WTC11 (cell line): ENCODE measurements around the gene FMO2. TPM values are rescaled to one million over a fixed set of nuclear protein-coding genes. Genes with fewer than 3 reads are reported as not detected.

Experiments
- ATAC-seq: fragments of 200-7000 bp; cut with Tn5 transposase; 2 replicates; pipeline ENCODE4 v1.10.0; 2021; ENCODE audit warnings: mild to moderate bottlenecking, moderate library complexity
- CTCF ChIA-PET: fragments of 300-600 bp; sonication (Branson Sonifier 250); formaldehyde crosslinking; loops from one replicate; lab custom pipeline; 2021; ENCODE audit warnings: antibody characterized with exemption; lab: Charles Lee
- POLR2A ChIA-PET: fragments of 350-600 bp; sonication (Branson Sonifier 250); formaldehyde crosslinking; loops from one replicate; lab custom pipeline; 2021; ENCODE audit warnings: antibody characterized with exemption; lab: Charles Lee
- DNase-seq: peaks from one replicate; pipeline ENCODE4 v3.0.0; 2021; ENCODE audit warnings: low spot score
- H3K27ac Mint-ChIP-seq: 2 replicates; pipeline ENCODE4 v1.8.0; 2021; ENCODE audit warnings: mixed read lengths
- H3K27me3 Mint-ChIP-seq: 2 replicates; pipeline ENCODE4 v1.8.0; 2021; ENCODE audit warnings: low read depth, mild to moderate bottlenecking, moderate library complexity, mixed read lengths
- H3K36me3 Mint-ChIP-seq: 2 replicates; pipeline ENCODE4 v1.8.0; 2021; ENCODE audit warnings: mixed read lengths
- H3K4me1 Mint-ChIP-seq: 2 replicates; pipeline ENCODE4 v1.8.0; 2022; ENCODE audit warnings: mixed read lengths
- H3K4me3 Mint-ChIP-seq: 2 replicates; pipeline ENCODE4 v1.8.0; 2021; ENCODE audit warnings: mild to moderate bottlenecking, moderate library complexity, mixed read lengths
- H3K9me3 Mint-ChIP-seq: 2 replicates; pipeline ENCODE4 v1.8.0; 2021; ENCODE audit warnings: mixed read lengths
- CDX4 ChIP-seq: fragments of 250-450 bp; sonication (Bioruptor Pico); IDR thresholded peaks from 2 replicates; pipeline ENCODE4 v1.9.0; 2021; ENCODE audit warnings: moderate library complexity, mild to moderate bottlenecking, inconsistent platforms, borderline replicate concordance
- NR1H2 ChIP-seq: sonication (generic); formaldehyde crosslinking; IDR thresholded peaks from 2 replicates; pipeline ENCODE4 v1.9.0; 2021; ENCODE audit warnings: mild to moderate bottlenecking, moderate library complexity, missing genetic modification reagents
- ZBTB43 ChIP-seq: sonication (generic); formaldehyde crosslinking; IDR thresholded peaks from 2 replicates; pipeline ENCODE4 v1.8.1; 2023; ENCODE audit warnings: mild to moderate bottlenecking, missing genetic modification reagents
- ZNF281 ChIP-seq: sonication (generic); formaldehyde crosslinking; IDR thresholded peaks from 2 replicates; pipeline ENCODE4 v1.8.0; 2023; ENCODE audit warnings: mild to moderate bottlenecking, missing genetic modification reagents
- total RNA-seq: library from RNA; stranded (reverse); gene quantifications from 3 replicates; pipeline ENCODE4 v1.2.3, GENCODE V29; 2021
- TF ChIP-seq, protein P1 (sequence below): fragments of 250-450 bp; sonication (Bioruptor Pico); conservative IDR thresholded peaks from 2 replicates; pipeline ENCODE4 v1.9.0; 2021; ENCODE audit warnings: mild to moderate bottlenecking
- TF ChIP-seq, protein P2 (sequence below): sonication (generic); formaldehyde crosslinking; IDR thresholded peaks from 2 replicates; pipeline ENCODE4 v1.8.1; 2023; ENCODE audit warnings: mild to moderate bottlenecking, missing genetic modification reagents, moderate library complexity
- TF ChIP-seq, protein P3 (sequence below): sonication (generic); formaldehyde crosslinking; conservative IDR thresholded peaks from 2 replicates; pipeline ENCODE4 v1.8.1; 2022; ENCODE audit warnings: mild to moderate bottlenecking, missing genetic modification reagents
- TF ChIP-seq, protein P4 (sequence below): sonication (generic); formaldehyde crosslinking; IDR thresholded peaks from 2 replicates; pipeline ENCODE4 v1.8.1; 2022; ENCODE audit warnings: mild to moderate bottlenecking, missing genetic modification reagents, moderate library complexity, borderline replicate concordance
- TF ChIP-seq, protein P5 (sequence below): sonication (generic); formaldehyde crosslinking; IDR thresholded peaks from 2 replicates; pipeline ENCODE4 v1.8.1; 2022; ENCODE audit warnings: mild to moderate bottlenecking, moderate library complexity, missing genetic modification reagents
- TF ChIP-seq, protein P6 (sequence below): sonication (generic); formaldehyde crosslinking; IDR thresholded peaks from 2 replicates; pipeline ENCODE4 v1.8.0; 2022; ENCODE audit warnings: mild to moderate bottlenecking, missing genetic modification reagents
- TF ChIP-seq, protein P7 (sequence below): sonication (generic); formaldehyde crosslinking; IDR thresholded peaks from 2 replicates; pipeline ENCODE4 v1.8.1; 2022; ENCODE audit warnings: missing genetic modification reagents, borderline replicate concordance

FMO2 gene
- total RNA-seq, 1 experiment from 2014 or later, result not detected

GRCh38 chr1:171139890-171140289 is 45.2 kb upstream of the FMO2 start (continued):
- TF ChIP-seq, protein P1, sequence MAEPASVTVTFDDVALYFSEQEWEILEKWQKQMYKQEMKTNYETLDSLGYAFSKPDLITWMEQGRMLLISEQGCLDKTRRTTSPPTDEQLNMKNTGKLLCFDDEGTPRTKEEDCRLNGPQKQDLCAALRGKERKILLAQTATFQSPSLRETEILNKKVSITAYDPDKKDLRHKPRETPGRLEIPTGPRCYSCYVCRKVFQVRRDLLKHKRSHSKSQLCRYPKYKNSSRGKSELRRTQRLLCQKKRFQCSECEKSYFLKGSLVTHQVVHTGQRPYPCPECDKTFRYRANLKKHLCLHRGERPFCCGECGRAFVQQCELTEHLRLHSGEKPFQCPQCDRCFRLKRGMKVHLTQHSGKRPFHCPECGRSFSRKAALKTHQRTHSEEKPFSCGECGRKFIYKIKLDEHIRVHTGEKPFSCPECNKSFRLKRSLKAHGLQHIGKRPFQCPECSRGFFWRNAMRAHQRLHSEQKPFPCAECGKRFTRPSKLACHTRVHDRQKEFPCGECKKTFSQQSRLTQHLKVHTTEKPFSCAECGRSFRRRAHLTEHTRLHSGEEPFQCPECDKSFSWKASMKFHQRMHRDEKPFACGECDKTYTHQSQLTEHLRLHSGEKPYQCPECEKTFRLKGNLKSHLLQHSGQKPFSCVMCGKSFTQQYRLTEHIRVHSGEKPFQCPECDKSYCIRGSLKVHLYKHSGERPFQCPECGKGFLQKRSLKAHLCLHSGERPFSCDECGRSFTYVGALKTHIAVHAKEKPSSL (CRISPR knock-in tag), result no peak
- TF ChIP-seq, protein P2, sequence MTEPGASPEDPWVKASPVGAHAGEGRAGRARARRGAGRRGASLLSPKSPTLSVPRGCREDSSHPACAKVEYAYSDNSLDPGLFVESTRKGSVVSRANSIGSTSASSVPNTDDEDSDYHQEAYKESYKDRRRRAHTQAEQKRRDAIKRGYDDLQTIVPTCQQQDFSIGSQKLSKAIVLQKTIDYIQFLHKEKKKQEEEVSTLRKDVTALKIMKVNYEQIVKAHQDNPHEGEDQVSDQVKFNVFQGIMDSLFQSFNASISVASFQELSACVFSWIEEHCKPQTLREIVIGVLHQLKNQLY, result no peak
- TF ChIP-seq, protein P3, sequence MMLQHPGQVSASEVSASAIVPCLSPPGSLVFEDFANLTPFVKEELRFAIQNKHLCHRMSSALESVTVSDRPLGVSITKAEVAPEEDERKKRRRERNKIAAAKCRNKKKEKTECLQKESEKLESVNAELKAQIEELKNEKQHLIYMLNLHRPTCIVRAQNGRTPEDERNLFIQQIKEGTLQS, result no peak
- TF ChIP-seq, protein P4, sequence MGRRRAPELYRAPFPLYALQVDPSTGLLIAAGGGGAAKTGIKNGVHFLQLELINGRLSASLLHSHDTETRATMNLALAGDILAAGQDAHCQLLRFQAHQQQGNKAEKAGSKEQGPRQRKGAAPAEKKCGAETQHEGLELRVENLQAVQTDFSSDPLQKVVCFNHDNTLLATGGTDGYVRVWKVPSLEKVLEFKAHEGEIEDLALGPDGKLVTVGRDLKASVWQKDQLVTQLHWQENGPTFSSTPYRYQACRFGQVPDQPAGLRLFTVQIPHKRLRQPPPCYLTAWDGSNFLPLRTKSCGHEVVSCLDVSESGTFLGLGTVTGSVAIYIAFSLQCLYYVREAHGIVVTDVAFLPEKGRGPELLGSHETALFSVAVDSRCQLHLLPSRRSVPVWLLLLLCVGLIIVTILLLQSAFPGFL, result no peak
- TF ChIP-seq, protein P5, sequence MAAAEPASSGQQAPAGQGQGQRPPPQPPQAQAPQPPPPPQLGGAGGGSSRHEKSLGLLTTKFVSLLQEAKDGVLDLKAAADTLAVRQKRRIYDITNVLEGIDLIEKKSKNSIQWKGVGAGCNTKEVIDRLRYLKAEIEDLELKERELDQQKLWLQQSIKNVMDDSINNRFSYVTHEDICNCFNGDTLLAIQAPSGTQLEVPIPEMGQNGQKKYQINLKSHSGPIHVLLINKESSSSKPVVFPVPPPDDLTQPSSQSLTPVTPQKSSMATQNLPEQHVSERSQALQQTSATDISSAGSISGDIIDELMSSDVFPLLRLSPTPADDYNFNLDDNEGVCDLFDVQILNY (CRISPR knock-in tag), result no peak
- no peak for TF ChIP-seq CDX4 (CRISPR knock-in tag)
- TF ChIP-seq ZNF281 (CRISPR knock-in tag), result no peak

- Mint-ChIP-seq H3K27me3 (no peaks in the 10 kb centered on the region), H3K4me1 (peaks cover 33% of the 10 kb centered on the region), H3K4me3 (no peak overlapping the region), H3K9me3 (no peaks in the 10 kb centered on the region), H3K27ac (no peak overlapping the region), H3K36me3 (no peaks in the 10 kb centered on the region)
- TF ChIP-seq, protein P6, sequence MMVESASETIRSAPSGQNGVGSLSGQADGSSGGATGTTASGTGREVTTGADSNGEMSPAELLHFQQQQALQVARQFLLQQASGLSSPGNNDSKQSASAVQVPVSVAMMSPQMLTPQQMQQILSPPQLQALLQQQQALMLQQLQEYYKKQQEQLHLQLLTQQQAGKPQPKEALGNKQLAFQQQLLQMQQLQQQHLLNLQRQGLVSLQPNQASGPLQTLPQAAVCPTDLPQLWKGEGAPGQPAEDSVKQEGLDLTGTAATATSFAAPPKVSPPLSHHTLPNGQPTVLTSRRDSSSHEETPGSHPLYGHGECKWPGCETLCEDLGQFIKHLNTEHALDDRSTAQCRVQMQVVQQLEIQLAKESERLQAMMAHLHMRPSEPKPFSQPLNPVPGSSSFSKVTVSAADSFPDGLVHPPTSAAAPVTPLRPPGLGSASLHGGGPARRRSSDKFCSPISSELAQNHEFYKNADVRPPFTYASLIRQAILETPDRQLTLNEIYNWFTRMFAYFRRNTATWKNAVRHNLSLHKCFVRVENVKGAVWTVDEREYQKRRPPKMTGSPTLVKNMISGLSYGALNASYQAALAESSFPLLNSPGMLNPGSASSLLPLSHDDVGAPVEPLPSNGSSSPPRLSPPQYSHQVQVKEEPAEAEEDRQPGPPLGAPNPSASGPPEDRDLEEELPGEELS, result no peak
- TF ChIP-seq, protein P7, sequence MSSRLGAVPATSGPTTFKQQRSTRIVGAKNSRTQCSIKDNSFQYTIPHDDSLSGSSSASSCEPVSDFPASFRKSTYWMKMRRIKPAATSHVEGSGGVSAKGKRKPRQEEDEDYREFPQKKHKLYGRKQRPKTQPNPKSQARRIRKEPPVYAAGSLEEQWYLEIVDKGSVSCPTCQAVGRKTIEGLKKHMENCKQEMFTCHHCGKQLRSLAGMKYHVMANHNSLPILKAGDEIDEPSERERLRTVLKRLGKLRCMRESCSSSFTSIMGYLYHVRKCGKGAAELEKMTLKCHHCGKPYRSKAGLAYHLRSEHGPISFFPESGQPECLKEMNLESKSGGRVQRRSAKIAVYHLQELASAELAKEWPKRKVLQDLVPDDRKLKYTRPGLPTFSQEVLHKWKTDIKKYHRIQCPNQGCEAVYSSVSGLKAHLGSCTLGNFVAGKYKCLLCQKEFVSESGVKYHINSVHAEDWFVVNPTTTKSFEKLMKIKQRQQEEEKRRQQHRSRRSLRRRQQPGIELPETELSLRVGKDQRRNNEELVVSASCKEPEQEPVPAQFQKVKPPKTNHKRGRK (CRISPR knock-in tag), result no peak
- TF ChIP-seq ZBTB43 (CRISPR knock-in tag) (no peak), NR1H2 (CRISPR knock-in tag) (no peak)
- ATAC-seq, result no peak
- ChIA-PET POLR2A (interaction anchor here (0.7 kb wide), 1 partner anchor 358 kb away, joined by 3 read pairs; no protein-coding TSS in a partner anchor), CTCF (interaction anchor here (2.3 to 2.9 kb wide), 2 partner anchors 86 to 173 kb away, joined by 12 to 19 read pairs; partner anchors contain the start of gene FMO4)
- no peak for DNase-seq
Measured at GRCh38 chr1:171140401-171140800, 44.7 kb upstream of the FMO2 start.
